ENCODE results near the gene ECSCR.

The ECSCR gene

DNA sequence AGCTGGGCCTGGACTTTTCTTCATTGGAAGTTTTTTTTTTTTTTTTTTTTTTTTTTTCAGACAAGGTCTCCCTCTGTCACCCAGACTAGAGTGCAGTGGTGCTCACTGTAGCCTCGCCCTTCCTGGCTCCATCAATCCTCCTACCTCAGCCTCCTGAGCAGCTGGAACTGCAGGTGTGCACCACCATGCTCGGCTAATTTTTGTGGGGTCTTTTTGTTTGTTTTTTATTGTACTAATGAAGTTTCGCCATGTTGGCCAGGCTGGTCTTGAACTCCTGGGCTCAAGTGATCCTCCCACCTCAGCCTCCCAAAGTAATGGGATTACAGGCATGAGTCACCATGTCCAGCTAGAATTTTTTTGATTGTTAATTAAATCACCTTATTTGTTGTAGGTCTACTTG lies 26.9 kb downstream of the ECSCR start:
- no peak overlapping the region for H3K4me3 ChIP-seq (ENCODE audit: low read depth, low read length)
- H3K9me3 ChIP-seq (ENCODE audit: control insufficient read depth, insufficient read depth, low read depth, low read length), result no peaks in the 10 kb centered on the region
- TF ChIP-seq WT1 (tag by site-specific recombination; IDR thresholded peaks at IDR 0.05) (peak; percentile 38; the same call in 1 of the 2 replicates), SP2 (tag by site-specific recombination; IDR thresholded peaks at IDR 0.05) (no peak), ZNF174 (tag by site-specific recombination; IDR thresholded peaks at IDR 0.05) (no peak), ZNF664 (tag by site-specific recombination; IDR thresholded peaks at IDR 0.05) (peak; percentile 87), SCRT1 (tag by site-specific recombination; IDR thresholded peaks at IDR 0.05; ENCODE audit: borderline replicate concordance) (no peak)
- H3K27ac ChIP-seq (ENCODE audit: extremely low read depth, low read depth, low read length), result no peak overlapping the region
- POLR2A ChIA-PET, result interaction anchor here (0.7 kb wide), 2 partner anchors 79 to 310 kb away, joined by 3 to 6 read pairs; no protein-coding TSS in a partner anchor
- H3K4me1 ChIP-seq (ENCODE audit: control insufficient read depth, insufficient read depth, low read length), result peaks cover 9% of the 10 kb centered on the region
- H3K36me3 ChIP-seq (ENCODE audit: control insufficient read depth in 2 of 2, insufficient read depth in 1 of 2, low read length in 2 of 2), result peaks cover 36 to 47% of the 10 kb centered on the region in 2 experiments
- CTCF ChIA-PET, result interaction anchor here (0.6 to 2.7 kb wide), 4 partner anchors 12 to 276 kb away, joined by 3 to 29 read pairs (median 4); no protein-coding TSS in a partner anchor

- TF ChIP-seq ZXDB (tag by site-specific recombination; IDR thresholded peaks at IDR 0.05) (no peak), YY1 (tag by site-specific recombination; IDR thresholded peaks at IDR 0.05) (no peak), YY2 (tag by site-specific recombination; IDR thresholded peaks at IDR 0.05) (no peak), ZNF513 (tag by site-specific recombination; IDR thresholded peaks at IDR 0.05) (no peak), PRDM2 (tag by site-specific recombination; IDR thresholded peaks at IDR 0.05; ENCODE audit: borderline replicate concordance) (no peak), ZNF791 (tag by site-specific recombination; IDR thresholded peaks at IDR 0.05) (no peak)
- H3K4me1 ChIP-seq (ENCODE audit: control insufficient read depth, insufficient read depth, low read length), result no peaks in the 10 kb centered on the region
- H3K27ac ChIP-seq (ENCODE audit: extremely low read depth, low read depth, low read length), result no peak overlapping the region
- ChIA-PET CTCF (interaction anchor here (0.7 to 1.5 kb wide), 3 partner anchors 9 to 84 kb away, joined by 4 to 8 read pairs (median 4); no protein-coding TSS in a partner anchor), POLR2A (no interaction called here)
- H3K36me3 ChIP-seq (ENCODE audit: control insufficient read depth in 2 of 2, insufficient read depth in 1 of 2, low read length in 2 of 2), result peaks cover 51 to 71% of the 10 kb centered on the region in 2 experiments
- H3K4me3 ChIP-seq (ENCODE audit: low read depth, low read length), result no peak overlapping the region
- no peaks in the 10 kb centered on the region for H3K9me3 ChIP-seq (ENCODE audit: control insufficient read depth, insufficient read depth, low read depth, low read length)
These were observed 30.8 kb downstream of the ECSCR start for GRCh38 chr5:139431706-139432105.

DNA sequence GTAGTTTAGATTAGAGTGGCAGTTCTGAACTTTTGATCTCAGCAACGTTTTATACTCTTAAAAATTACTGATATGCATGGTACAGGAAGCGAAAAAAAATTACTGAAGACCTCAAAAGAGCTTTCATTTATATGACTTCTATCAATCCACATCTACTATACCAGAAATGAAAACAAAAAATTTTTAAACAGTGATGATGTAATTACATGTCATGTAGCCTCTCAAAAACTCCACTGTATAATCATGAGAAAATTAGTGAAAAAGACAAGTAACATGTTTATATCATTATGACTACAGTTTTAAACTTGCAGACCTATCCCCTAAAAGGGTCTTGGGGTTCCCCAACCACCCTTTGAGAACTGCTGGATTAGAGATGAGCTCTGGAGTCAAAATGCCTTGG lies 32.5 kb downstream of the ECSCR start:
- CTCF ChIA-PET, result interaction anchor here (0.6 to 2.3 kb wide), 10 partner anchors 11 to 979 kb away, joined by 3 to 8 read pairs (median 3); no protein-coding TSS in a partner anchor
- H3K27ac ChIP-seq (ENCODE audit: extremely low read depth, low read depth, low read length), result no peak overlapping the region
- H3K36me3 ChIP-seq (ENCODE audit: control insufficient read depth in 2 of 2, insufficient read depth in 1 of 2, low read length in 2 of 2), result peaks cover 60 to 66% of the 10 kb centered on the region in 2 experiments
- H3K4me3 ChIP-seq (ENCODE audit: low read depth, low read length), result no peak overlapping the region
- POLR2A ChIA-PET, result interaction anchor here (1.9 kb wide), 1 partner anchor 9 kb away, joined by 5 read pairs; the partner anchor contains the start of gene DNAJC18
- no peaks in the 10 kb centered on the region for H3K9me3 ChIP-seq (ENCODE audit: control insufficient read depth, insufficient read depth, low read depth, low read length)
- no peak for TF ChIP-seq ZNF112 (tag by site-specific recombination; IDR thresholded peaks at IDR 0.05)
- no peak for TF ChIP-seq ZXDB (tag by site-specific recombination; IDR thresholded peaks at IDR 0.05)
- no peak for TF ChIP-seq IKZF3 (tag by site-specific recombination; IDR thresholded peaks at IDR 0.05)
- TF ChIP-seq FEZF1 (tag by site-specific recombination; IDR thresholded peaks at IDR 0.05), result no peak
- TF ChIP-seq, protein P1, sequence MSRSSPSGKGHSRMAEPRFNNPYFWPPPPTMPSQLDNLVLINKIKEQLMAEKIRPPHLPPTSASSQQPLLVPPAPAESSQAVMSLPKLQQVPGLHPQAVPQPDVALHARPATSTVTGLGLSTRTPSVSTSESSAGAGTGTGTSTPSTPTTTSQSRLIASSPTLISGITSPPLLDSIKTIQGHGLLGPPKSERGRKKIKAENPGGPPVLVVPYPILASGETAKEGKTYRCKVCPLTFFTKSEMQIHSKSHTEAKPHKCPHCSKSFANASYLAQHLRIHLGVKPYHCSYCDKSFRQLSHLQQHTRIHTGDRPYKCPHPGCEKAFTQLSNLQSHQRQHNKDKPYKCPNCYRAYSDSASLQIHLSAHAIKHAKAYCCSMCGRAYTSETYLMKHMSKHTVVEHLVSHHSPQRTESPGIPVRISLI (tag by site-specific recombination; IDR thresholded peaks at IDR 0.05), result no peak
- no peak for TF ChIP-seq ZNF341 (tag by site-specific recombination; IDR thresholded peaks at IDR 0.05; ENCODE audit: low read depth)
- TF ChIP-seq, protein P2, sequence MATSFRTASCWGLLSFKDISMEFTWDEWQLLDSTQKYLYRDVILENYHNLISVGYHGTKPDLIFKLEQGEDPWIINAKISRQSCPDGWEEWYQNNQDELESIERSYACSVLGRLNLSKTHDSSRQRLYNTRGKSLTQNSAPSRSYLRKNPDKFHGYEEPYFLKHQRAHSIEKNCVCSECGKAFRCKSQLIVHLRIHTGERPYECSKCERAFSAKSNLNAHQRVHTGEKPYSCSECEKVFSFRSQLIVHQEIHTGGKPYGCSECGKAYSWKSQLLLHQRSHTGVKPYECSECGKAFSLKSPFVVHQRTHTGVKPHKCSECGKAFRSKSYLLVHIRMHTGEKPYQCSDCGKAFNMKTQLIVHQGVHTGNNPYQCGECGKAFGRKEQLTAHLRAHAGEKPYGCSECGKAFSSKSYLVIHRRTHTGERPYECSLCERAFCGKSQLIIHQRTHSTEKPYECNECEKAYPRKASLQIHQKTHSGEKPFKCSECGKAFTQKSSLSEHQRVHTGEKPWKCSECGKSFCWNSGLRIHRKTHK (tag by site-specific recombination; IDR thresholded peaks at IDR 0.05), result no peak
- no peaks in the 10 kb centered on the region for H3K4me1 ChIP-seq (ENCODE audit: control insufficient read depth, insufficient read depth, low read length)
